DMS114 treated with DMSO at 0.1 percent for 48 hours (cell line): ENCODE measurements around the gene NFATC3.
"Not testable (repeated sequence)": the region's sequence is repeated elsewhere in the genome, so short reads cannot be mapped to it uniquely, and the experiment has no call there.

Source experiments
- DNase-seq: peaks from one replicate; lab custom pipeline; 2025; ENCODE audit not compliant: unreplicated experiment; lab: John Stamatoyannopoulos, UW

Gene NFATC3

GRCh38 chr16:68115851-68116250, 30.7 kb downstream of the NFATC3 start:
- DNase-seq, result no peak

- no peak for DNase-seq
These were observed 31.2 kb downstream of the NFATC3 start for GRCh38 chr16:68116256-68116867.

- DNase-seq, result no peak
These were observed 32.7 kb downstream of the NFATC3 start for GRCh38 chr16:68117884-68118283.

GRCh38 chr16:68118954-68119353, 33.8 kb downstream of the NFATC3 start:
- not testable (repeated sequence) for DNase-seq

- DNase-seq, result not testable (repeated sequence)
These were observed 35.3 kb downstream of the NFATC3 start for GRCh38 chr16:68120496-68120895.

- DNase-seq, result no peak
These were observed 41.2 kb downstream of the NFATC3 start for GRCh38 chr16:68126395-68126794.

- no peak for DNase-seq
These were observed 43.6 kb downstream of the NFATC3 start for GRCh38 chr16:68128577-68129305.

GRCh38 chr16:68130520-68130919, 45.4 kb downstream of the NFATC3 start:
- DNase-seq, result no peak

GRCh38 chr16:68131813-68132706, 46.9 kb downstream of the NFATC3 start:
- no peak for DNase-seq

- DNase-seq, result not testable (repeated sequence)
These were observed 47.8 kb downstream of the NFATC3 start for GRCh38 chr16:68133000-68133399.

- DNase-seq, result no peak
These were observed 49.5 kb downstream of the NFATC3 start for GRCh38 chr16:68134644-68135043.

- no peak for DNase-seq
These were observed 51.3 kb downstream of the NFATC3 start for GRCh38 chr16:68136515-68136914.

- DNase-seq, result no peak
These were observed 58.8 kb downstream of the NFATC3 start for GRCh38 chr16:68144008-68144407.

- DNase-seq, result no peak
These were observed 61.4 kb downstream of the NFATC3 start for GRCh38 chr16:68146585-68146984.

GRCh38 chr16:68147444-68147843, 62.3 kb downstream of the NFATC3 start:
- no peak for DNase-seq

GRCh38 chr16:68149596-68149995, 64.4 kb downstream of the NFATC3 start:
- no peak for DNase-seq

GRCh38 chr16:68155425-68155824, 70.3 kb downstream of the NFATC3 start:
- DNase-seq, result no peak

GRCh38 chr16:68162413-68162812, 77.2 kb downstream of the NFATC3 start:
- no peak for DNase-seq

GRCh38 chr16:68163275-68163674, 78.1 kb downstream of the NFATC3 start:
- DNase-seq, result not testable (repeated sequence)

- no peak for DNase-seq
These were observed 81.1 kb downstream of the NFATC3 start for GRCh38 chr16:68166264-68166663.

GRCh38 chr16:68179196-68179795, 94.1 kb downstream of the NFATC3 start:
- DNase-seq, result no peak
